MCF 10A (cell line): ENCODE measurements around the gene CFAP299. TPM values are rescaled to one million over a fixed set of nuclear protein-coding genes. Genes with fewer than 3 reads are reported as not detected.
A peak's percentile ranks its signal among the peaks of the same experiment; 100 is the strongest.
"Not testable (repeated sequence)": the region's sequence is repeated elsewhere in the genome, so short reads cannot be mapped to it uniquely, and the experiment has no call there.

ENCODE experiments used
- BruUV-seq: library from RNA; stranded (reverse); fragments of 400-500 nt; replicated peaks from 2 replicates; lab custom pipeline; 2021; lab: Mats Ljungman, UMichigan
- CTCF ChIA-PET: fragments of 300-600 bp; sonication (Branson Sonifier 250); formaldehyde crosslinking; extraction: SDS; loops from one replicate; lab custom pipeline; 2021; ENCODE audit warnings: antibody characterized with exemption, inconsistent platforms; lab: Yijun Ruan, JAX
- POLR2A ChIA-PET: fragments of 300-600, 350-650 bp; sonication (Branson Sonifier 250); formaldehyde crosslinking; extraction: SDS; loops from one replicate; lab custom pipeline; 2020; ENCODE audit warnings: antibody characterized with exemption, inconsistent platforms; lab: Yijun Ruan, JAX
- DNase-seq: peaks from one replicate; pipeline ENCODE4 v3.0.0-alpha.2; 2018; ENCODE audit not compliant: unreplicated experiment
- H3K27ac Mint-ChIP-seq: one replicate; pipeline ENCODE4 v1.8.0; 2022; ENCODE audit warnings: mild to moderate bottlenecking, low read depth, mixed read lengths; ENCODE audit not compliant: unreplicated experiment
- H3K27me3 Mint-ChIP-seq: one replicate; pipeline ENCODE4 v1.8.0; 2022; ENCODE audit warnings: mixed read lengths; ENCODE audit not compliant: insufficient read depth, unreplicated experiment
- H3K36me3 Mint-ChIP-seq: one replicate; pipeline ENCODE4 v1.8.0; 2022; ENCODE audit warnings: mild to moderate bottlenecking, moderate library complexity, mixed read lengths; ENCODE audit not compliant: insufficient read depth, unreplicated experiment
- H3K4me1 Mint-ChIP-seq: one replicate; pipeline ENCODE4 v1.8.0; 2022; ENCODE audit warnings: mixed read lengths; ENCODE audit not compliant: insufficient read depth, unreplicated experiment
- H3K4me3 Mint-ChIP-seq: one replicate; pipeline ENCODE4 v1.8.0; 2022; ENCODE audit warnings: mild to moderate bottlenecking, moderate library complexity, mixed read lengths; ENCODE audit not compliant: unreplicated experiment
- H3K9me3 Mint-ChIP-seq: one replicate; pipeline ENCODE4 v1.8.0; 2022; ENCODE audit warnings: mixed read lengths; ENCODE audit not compliant: unreplicated experiment
- CTCF ChIP-seq: fragments of 200-600 bp; IDR thresholded peaks from one replicate; pipeline ENCODE4 v1.8.0; 2022; ENCODE audit warnings: antibody characterized with exemption, mild to moderate bottlenecking; ENCODE audit not compliant: unreplicated experiment
- intact Hi-C: fragments of 100-400 bp; cut with micrococcal nuclease; formaldehyde crosslinking; loops from 2 replicates; pipeline ENCODE4 v1.14.1; 2022
- total RNA-seq: library from RNA; stranded (reverse); gene quantifications from 2 replicates; pipeline ENCODE4 v1.2.3, GENCODE V29; 2022

CFAP299 gene
- total RNA-seq, 1 experiment from 2014 or later: 0.33 TPM

- BruUV-seq: no TSS peak
- ChIA-PET POLR2A (interaction anchor here (0.5 kb wide), 1 partner anchor 274 kb away, joined by 3 read pairs; no protein-coding TSS in a partner anchor), CTCF (interaction anchor here (0.6 kb wide), 1 partner anchor 293 kb away, joined by 3 read pairs; no protein-coding TSS in a partner anchor)
- DNase-seq: no peak
- H3K27ac Mint-ChIP-seq: no peak overlapping the region
- no peaks in the 10 kb centered on the region for H3K27me3 Mint-ChIP-seq
- no peaks in the 10 kb centered on the region for H3K36me3 Mint-ChIP-seq
- intact Hi-C loops: loop anchor here (10.0 kb wide), 1 partner anchor 55 kb away; no protein-coding TSS in a partner anchor
- H3K9me3 Mint-ChIP-seq: no peaks in the 10 kb centered on the region
- H3K4me1 Mint-ChIP-seq: peaks cover 20% of the 10 kb centered on the region
- no peak for TF ChIP-seq CTCF
- no peak overlapping the region for H3K4me3 Mint-ChIP-seq
Measured at GRCh38 chr4:80730158-80730557, 394.6 kb downstream of the CFAP299 start.

GRCh38 chr4:80731436-80731835 is 395.9 kb downstream of the CFAP299 start:
- CTCF ChIA-PET: no interaction called here
- H3K4me3 Mint-ChIP-seq: no peak overlapping the region
- H3K9me3 Mint-ChIP-seq: no peaks in the 10 kb centered on the region
- H3K27ac Mint-ChIP-seq: peak overlapping the region; percentile 58
- intact Hi-C loops: loop anchor here (10.0 kb wide), 1 partner anchor 57 kb away; no protein-coding TSS in a partner anchor
- no peak for DNase-seq
- H3K36me3 Mint-ChIP-seq: no peaks in the 10 kb centered on the region
- no peak for TF ChIP-seq CTCF
- peaks cover 20% of the 10 kb centered on the region for H3K4me1 Mint-ChIP-seq
- no TSS peak for BruUV-seq
- no peaks in the 10 kb centered on the region for H3K27me3 Mint-ChIP-seq
- POLR2A ChIA-PET: interaction anchor here (0.6 kb wide), 2 partner anchors 19 to 25 kb away, joined by 3 read pairs; no protein-coding TSS in a partner anchor

GRCh38 chr4:80732010-80732409 is 396.5 kb downstream of the CFAP299 start:
- POLR2A ChIA-PET: interaction anchor here (0.6 kb wide), 1 partner anchor 19 kb away, joined by 3 read pairs; no protein-coding TSS in a partner anchor
- TF ChIP-seq CTCF: no peak
- CTCF ChIA-PET: no interaction called here
- Mint-ChIP-seq H3K9me3 (no peaks in the 10 kb centered on the region), H3K27me3 (no peaks in the 10 kb centered on the region), H3K4me3 (no peak overlapping the region), H3K4me1 (peaks cover 20% of the 10 kb centered on the region), H3K27ac (peak overlapping the region; percentile 58), H3K36me3 (no peaks in the 10 kb centered on the region)
- intact Hi-C loops: loop anchor here (10.0 kb wide), 1 partner anchor 57 kb away; no protein-coding TSS in a partner anchor
- no TSS peak for BruUV-seq
- peak; percentile 42 for DNase-seq

GRCh38 chr4:80740375-80740774 is 404.8 kb downstream of the CFAP299 start:
- Mint-ChIP-seq H3K9me3 (peaks cover 8% of the 10 kb centered on the region), H3K4me3 (no peak overlapping the region), H3K4me1 (peaks cover 9% of the 10 kb centered on the region), H3K36me3 (no peaks in the 10 kb centered on the region), H3K27ac (no peak overlapping the region), H3K27me3 (no peaks in the 10 kb centered on the region)
- POLR2A ChIA-PET: no interaction called here
- intact Hi-C loops: loop anchor here (10.0 kb wide), 1 partner anchor 376 kb away; no protein-coding TSS in a partner anchor
- no TSS peak for BruUV-seq
- CTCF ChIA-PET: no interaction called here
- no peak for TF ChIP-seq CTCF
- peak; percentile 29 for DNase-seq

- POLR2A ChIA-PET, H3K27me3 Mint-ChIP-seq, H3K9me3 Mint-ChIP-seq, H3K4me1 Mint-ChIP-seq, H3K4me3 Mint-ChIP-seq, BruUV-seq, H3K36me3 Mint-ChIP-seq, DNase-seq, H3K27ac Mint-ChIP-seq: not testable (repeated sequence)
- intact Hi-C loops: loop anchor here (10.0 kb wide), 1 partner anchor 385 kb away; no protein-coding TSS in a partner anchor
- CTCF ChIA-PET: interaction anchor here (1.2 kb wide), 1 partner anchor 16 kb away, joined by 3 read pairs; no protein-coding TSS in a partner anchor
Measured at GRCh38 chr4:80749558-80749957, 414.0 kb downstream of the CFAP299 start.
